ENCODE data around the gene NIN.

DNA sequence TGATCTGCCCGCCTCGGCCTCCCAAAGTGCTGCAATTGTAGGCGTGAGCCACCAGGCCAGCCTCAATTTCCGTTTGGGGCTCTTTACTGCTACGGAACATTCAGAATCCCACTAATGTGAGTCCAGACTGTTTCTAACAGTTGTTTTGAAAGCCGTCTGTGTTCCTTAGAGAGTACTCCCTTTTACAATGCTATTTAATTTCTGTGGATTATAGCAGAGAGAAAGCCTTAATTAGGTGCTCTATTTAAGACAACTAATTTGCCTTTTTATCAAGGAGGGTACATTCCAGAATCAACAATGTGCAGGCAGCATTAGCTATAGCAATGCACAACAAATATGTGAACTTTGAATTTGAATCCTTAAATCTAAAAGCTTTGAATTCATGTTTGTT lies 160.1 kb downstream of the NIN start:
- TF ChIP-seq, protein P1, sequence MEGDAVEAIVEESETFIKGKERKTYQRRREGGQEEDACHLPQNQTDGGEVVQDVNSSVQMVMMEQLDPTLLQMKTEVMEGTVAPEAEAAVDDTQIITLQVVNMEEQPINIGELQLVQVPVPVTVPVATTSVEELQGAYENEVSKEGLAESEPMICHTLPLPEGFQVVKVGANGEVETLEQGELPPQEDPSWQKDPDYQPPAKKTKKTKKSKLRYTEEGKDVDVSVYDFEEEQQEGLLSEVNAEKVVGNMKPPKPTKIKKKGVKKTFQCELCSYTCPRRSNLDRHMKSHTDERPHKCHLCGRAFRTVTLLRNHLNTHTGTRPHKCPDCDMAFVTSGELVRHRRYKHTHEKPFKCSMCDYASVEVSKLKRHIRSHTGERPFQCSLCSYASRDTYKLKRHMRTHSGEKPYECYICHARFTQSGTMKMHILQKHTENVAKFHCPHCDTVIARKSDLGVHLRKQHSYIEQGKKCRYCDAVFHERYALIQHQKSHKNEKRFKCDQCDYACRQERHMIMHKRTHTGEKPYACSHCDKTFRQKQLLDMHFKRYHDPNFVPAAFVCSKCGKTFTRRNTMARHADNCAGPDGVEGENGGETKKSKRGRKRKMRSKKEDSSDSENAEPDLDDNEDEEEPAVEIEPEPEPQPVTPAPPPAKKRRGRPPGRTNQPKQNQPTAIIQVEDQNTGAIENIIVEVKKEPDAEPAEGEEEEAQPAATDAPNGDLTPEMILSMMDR (IDR thresholded peaks at IDR 0.05), result no peak
- TF ChIP-seq POLR2A (IDR thresholded peaks at IDR 0.05) (no peak), POLR2AphosphoS5 (IDR thresholded peaks at IDR 0.05; ENCODE audit: insufficient read depth in 1 of 2, low read depth in 1 of 2) (no peak)

All from vagina (tissue), 2 donors.